ENCODE data around the gene ABCC1. TPM values are rescaled to one million over a fixed set of nuclear protein-coding genes. Genes with fewer than 3 reads are reported as not detected.

Gene ABCC1
- total and polyA plus RNA-seq, 2 of the 8 experiments (the other 6 are each of a cell fraction or from before 2014, with no cell fraction given): 42.6 to 66.8 TPM

- H3K4me1 ChIP-seq (replicated peaks in 1 of 4; ENCODE audit: control insufficient read depth in 3 of 4, insufficient read depth in 4 of 4, low read length in 3 of 4): no peaks in the 10 kb centered on the region
- peaks cover 0 to 1% of the 10 kb centered on the region in 2 experiments; a peak in 1 of 4 replicates for H3K79me2 ChIP-seq (ENCODE audit: control insufficient read depth in 1 of 2, insufficient read depth in 2 of 2, low read length in 2 of 2)
- no peak overlapping the region for H2BK120ac ChIP-seq (replicated peaks; ENCODE audit: low read depth, low read length)
- no peak overlapping the region for H3K4me3 ChIP-seq (ENCODE audit: extremely low read depth in 1 of 4, insufficient read depth in 2 of 4, low read depth in 3 of 4, low read length in 4 of 4)
- no peak overlapping the region for H4K8ac ChIP-seq (ENCODE audit: extremely low read depth, insufficient read depth, low read length)
- no peak overlapping the region for H3K4ac ChIP-seq (replicated peaks; ENCODE audit: insufficient read length, low read depth, low read length)
- H4K5ac ChIP-seq (ENCODE audit: insufficient read length, low read depth, low read length): no peak overlapping the region
- no peak overlapping the region for H2BK15ac ChIP-seq (ENCODE audit: low read length)
- H2BK12ac ChIP-seq (ENCODE audit: low read depth, low read length): no peak overlapping the region
- no peak overlapping the region for H3K56ac ChIP-seq (replicated peaks; ENCODE audit: insufficient read length, low read depth, low read length)
- H3K27me3 ChIP-seq (replicated peaks in 1 of 4; ENCODE audit: control insufficient read depth in 3 of 4, extremely low read depth in 1 of 4, insufficient read depth in 3 of 4, low read length in 3 of 4): no peaks in the 10 kb centered on the region
- H3K23me2 ChIP-seq (ENCODE audit: low read depth, low read length): no peaks in the 10 kb centered on the region
- H3K9me3 ChIP-seq (ENCODE audit: insufficient read depth in 2 of 2, low read depth in 1 of 2, low read length in 1 of 2): no peaks in the 10 kb centered on the region
- CTCF ChIA-PET (ENCODE audit: partially characterized antibody): interaction anchor here (1.4 kb wide), 1 partner anchor 12 kb away, joined by 4 read pairs; no protein-coding TSS in a partner anchor
- DNase-seq (ENCODE audit: low read depth in 1 of 2, low spot score in 2 of 2) (no peak), FAIRE-seq (no peak)
- WGBS, 2 experiments (ENCODE audit: extremely low coverage in 1 of 2, insufficient coverage in 1 of 2, insufficient read length in 1 of 2, insufficient replicate concordance in 2 of 2, low coverage in 1 of 2, low lambda C conversion rate in 2 of 2, missing lambda C conversion rate in 1 of 2): 85% methylated on average over 6 of the region's 8 CpGs; no CpG with 5 or more reads in 1 of the 2 experiments
- H3K14ac ChIP-seq (ENCODE audit: insufficient read length): no peak overlapping the region
- POLR2A ChIA-PET (ENCODE audit: partially characterized antibody): interaction anchor here (0.9 kb wide), 1 partner anchor 12 kb away, joined by 3 read pairs; no protein-coding TSS in a partner anchor
- H2BK5ac ChIP-seq (ENCODE audit: low read depth, low read length): no peak overlapping the region
- peaks cover 7 to 9% of the 10 kb centered on the region in 2 experiments for H4K20me1 ChIP-seq (replicated peaks in 1 of 2; ENCODE audit: control insufficient read depth in 1 of 2, insufficient read depth in 2 of 2, low read length in 2 of 2)
- peaks cover 2% of the 10 kb centered on the region; the same call in 1 of the 2 replicates for H3K79me1 ChIP-seq (ENCODE audit: low read depth, low read length)
- H2BK20ac ChIP-seq (ENCODE audit: low read length): no peak overlapping the region
- no peak overlapping the region for H3K4me2 ChIP-seq (ENCODE audit: insufficient read depth in 1 of 2, low read depth in 2 of 2, low read length in 2 of 2)
- peaks cover 4 to 39% (median 21%) of the 10 kb centered on the region in 4 experiments; a peak in 7 of 8 replicates for H3K36me3 ChIP-seq (ENCODE audit: control insufficient read depth in 2 of 4, insufficient read depth in 4 of 4, low read length in 3 of 4)
- H2AFZ ChIP-seq (ENCODE audit: low read length): no peak overlapping the region
- H4K91ac ChIP-seq (replicated peaks; ENCODE audit: insufficient read length, low read length): no peak overlapping the region
- no peak overlapping the region for H3K18ac ChIP-seq (ENCODE audit: extremely low read depth, low read length)
- H3K23ac ChIP-seq (ENCODE audit: insufficient read length): no peak overlapping the region
- no peak overlapping the region for H2AK5ac ChIP-seq (ENCODE audit: low read depth, low read length)
- no peak overlapping the region for H3K9ac ChIP-seq (replicated peaks in 1 of 4; ENCODE audit: extremely low read depth in 1 of 4, low read depth in 3 of 4, low read length in 3 of 4)
- H3K27ac ChIP-seq (ENCODE audit: low read depth, low read length): no peak overlapping the region
- TF ChIP-seq JUN (IDR thresholded peaks at IDR 0.05; ENCODE audit: low read depth, low read length) (no peak), RXRA (IDR thresholded peaks at IDR 0.05; ENCODE audit: insufficient read depth, low read depth, low read length) (no peak), RFX5 (IDR thresholded peaks at IDR 0.05; ENCODE audit: borderline replicate concordance, low read depth, low read length) (no peak), GTF2F1 (IDR thresholded peaks at IDR 0.05; ENCODE audit: borderline replicate concordance, low read depth, low read length) (no peak), CHD2 (IDR thresholded peaks at IDR 0.05; ENCODE audit: low read length) (no peak), TCF12 (IDR thresholded peaks at IDR 0.05; ENCODE audit: low read depth, low read length) (no peak), BRCA1 (IDR thresholded peaks at IDR 0.05; ENCODE audit: low read depth, low read length) (no peak), EP300 (IDR thresholded peaks at IDR 0.05; ENCODE audit: borderline replicate concordance in 1 of 2, low read depth in 2 of 2, low read length in 2 of 2) (no peak), HDAC6 (IDR thresholded peaks at IDR 0.05; ENCODE audit: low read depth, low read length) (no peak), ZNF274 (IDR thresholded peaks at IDR 0.05; ENCODE audit: borderline replicate concordance, extremely low read depth, low read length) (no peak), POLR2AphosphoS5 (IDR thresholded peaks at IDR 0.05; ENCODE audit: low read depth, low read length) (no peak), SP1 (IDR thresholded peaks at IDR 0.05; ENCODE audit: low read depth, low read length) (no peak), TAF7 (optimal IDR thresholded peaks at IDR 0.05; ENCODE audit: borderline replicate concordance, low read depth, low read length) (no peak)
- TF ChIP-seq, protein P1, sequence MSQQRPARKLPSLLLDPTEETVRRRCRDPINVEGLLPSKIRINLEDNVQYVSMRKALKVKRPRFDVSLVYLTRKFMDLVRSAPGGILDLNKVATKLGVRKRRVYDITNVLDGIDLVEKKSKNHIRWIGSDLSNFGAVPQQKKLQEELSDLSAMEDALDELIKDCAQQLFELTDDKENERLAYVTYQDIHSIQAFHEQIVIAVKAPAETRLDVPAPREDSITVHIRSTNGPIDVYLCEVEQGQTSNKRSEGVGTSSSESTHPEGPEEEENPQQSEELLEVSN (IDR thresholded peaks at IDR 0.05): no peak
These were observed 66.4 kb downstream of the ABCC1 start for GRCh38 chr16:16015849-16016248.
